ENCODE measurements around the gene CES4A. TPM values are rescaled to one million over a fixed set of nuclear protein-coding genes. Genes with fewer than 3 reads are reported as not detected.
A peak's percentile ranks its signal among the peaks of the same experiment; 100 is the strongest.

CES4A gene
- total and polyA plus RNA-seq, 12 donors, result 3.8 to 20.6 (median 6.2) TPM

GRCh38 chr16:66976746-66977145 lies 11.6 kb upstream of the CES4A start:
- intact Hi-C loops (cut with DNase I), result loop anchor here (1.0 to 10.0 kb wide), 8 partner anchors 131 to 209 kb away; partner anchors contain the start of genes MATCAP1 (in 5 of the 10), FBXL8 (in 2 of the 10), TRADD (in 2 of the 10) and B3GNT9 (in 1 of the 10)
- no peak overlapping the region for H3K4me3 ChIP-seq
- no peak for ATAC-seq
- DNase-seq, result no peak
- peaks cover 0 to 7% (median 0%) of the 10 kb centered on the region in 9 donors for H3K4me1 ChIP-seq
- H3K9me3 ChIP-seq, result no peaks in the 10 kb centered on the region
- whole genome bisulfite sequencing, 2 donors, result 57 to 62% methylated on average over 13 of the region's 13 CpGs
- H3K27ac ChIP-seq, result no peak overlapping the region
- TF ChIP-seq CTCF (IDR thresholded peaks at IDR 0.05), result no peak
- no peaks in the 10 kb centered on the region for H3K27me3 ChIP-seq
- no peaks in the 10 kb centered on the region for H3K36me3 ChIP-seq

- Histone ChIP-seq H3K9me3 (no peaks in the 10 kb centered on the region), H3K27ac (no peak overlapping the region), H3K4me3 (no peak overlapping the region), H3K4me1 (peaks cover 0 to 7% (median 0%) of the 10 kb centered on the region in 9 donors), H3K36me3 (no peaks in the 10 kb centered on the region), H3K27me3 (no peaks in the 10 kb centered on the region)
- intact Hi-C loops (cut with DNase I), result loop anchor here (1.0 to 10.0 kb wide), 8 partner anchors 130 to 208 kb away; partner anchors contain the start of genes MATCAP1 (in 5 of the 10), FBXL8 (in 2 of the 10), TRADD (in 2 of the 10) and B3GNT9 (in 1 of the 10)
- peak; percentile 90 to 98 (median 96) for TF ChIP-seq CTCF (IDR thresholded peaks at IDR 0.05)
- peak; percentile 94 to 97 (median 96) for ATAC-seq
- 26 to 32% methylated on average over 15 of the region's 15 CpGs for WGBS, 2 donors
- DNase-seq, result peak; percentile 88 to 91
Measured at GRCh38 chr16:66977341-66978113, 10.9 kb upstream of the CES4A start.

GRCh38 chr16:66979011-66979717 lies 9.2 kb upstream of the CES4A start:
- Histone ChIP-seq H3K4me1 (peaks cover 0 to 7% (median 0%) of the 10 kb centered on the region in 9 donors), H3K36me3 (no peaks in the 10 kb centered on the region), H3K27ac (no peak overlapping the region), H3K27me3 (no peaks in the 10 kb centered on the region), H3K4me3 (no peak overlapping the region), H3K9me3 (no peaks in the 10 kb centered on the region)
- intact Hi-C loops (cut with DNase I), result loop anchor here in 7 of 10 donors (2.0 to 10.0 kb wide), 5 partner anchors 128 to 206 kb away; partner anchors contain the start of genes MATCAP1 (in 5 of the 7), FBXL8 (in 2 of the 7), TRADD (in 2 of the 7) and B3GNT9 (in 1 of the 7)
- no peak for TF ChIP-seq CTCF (IDR thresholded peaks at IDR 0.05)
- ATAC-seq, result peak; percentile 21 to 69 (median 58)
- WGBS, 2 donors, result 59 to 63% methylated on average over 16 of the region's 16 CpGs
- DNase-seq, result peak in 1 of 2 donors; percentile 40

- WGBS, 2 donors, result 92 to 95% methylated on average over 9 of the region's 9 CpGs
- no peak overlapping the region for H3K27ac ChIP-seq
- no peak for TF ChIP-seq CTCF (IDR thresholded peaks at IDR 0.05)
- H3K27me3 ChIP-seq, result no peaks in the 10 kb centered on the region
- H3K4me3 ChIP-seq, result no peak overlapping the region
- no peak for ATAC-seq
- no peaks in the 10 kb centered on the region for H3K36me3 ChIP-seq
- peaks cover 0 to 7% (median 0%) of the 10 kb centered on the region in 9 donors for H3K4me1 ChIP-seq
- no peak for DNase-seq
- intact Hi-C loops (cut with DNase I), result no loop called here
- no peaks in the 10 kb centered on the region for H3K9me3 ChIP-seq
Measured at GRCh38 chr16:66983033-66983432, 5.4 kb upstream of the CES4A start.
